Left ventricle myocardium superior (tissue), 1 donor: ENCODE results near the gene RAD9B. TPM values are rescaled to one million over a fixed set of nuclear protein-coding genes. Genes with fewer than 3 reads are reported as not detected.
A peak's percentile ranks its signal among the peaks of the same experiment; 100 is the strongest.
"Not testable (repeated sequence)": the region's sequence is repeated elsewhere in the genome, so short reads cannot be mapped to it uniquely, and the experiment has no call there.

Source experiments
- ATAC-seq: fragments of 200-7000 bp; cut with Tn5 transposase; one replicate; pipeline ENCODE4 v1.9.1; 2020; ENCODE audit warnings: mild to moderate bottlenecking, moderate library complexity
- DNase-seq: peaks from one replicate; pipeline ENCODE4 v3.0.0-alpha.2; 2020
- intact Hi-C: fragments of 100-400 bp; cut with micrococcal nuclease; formaldehyde crosslinking; loops from one replicate; pipeline ENCODE4 v1.11.0; 2022
- total RNA-seq: library from RNA; stranded (reverse); fragmentation: NEBNext Ultra II Directional; extraction: Animal tissue kit (Norgen Biotek cat#: 25700); gene quantifications from one replicate; pipeline ENCODE4 v1.2.1, GENCODE V29; 2021
- donor health status: DM: no; HTN: yes; CAD: no; lungs with severe emphysema.

Gene RAD9B
- total RNA-seq, 1 donor from 2014 or later = 0.62 TPM

- intact Hi-C loops, ATAC-seq, DNase-seq: not testable (repeated sequence)
Measured at GRCh38 chr12:110518014-110518413, 15.9 kb downstream of the RAD9B start.

- ATAC-seq, intact Hi-C loops, DNase-seq: not testable (repeated sequence)
Measured at GRCh38 chr12:110520876-110521712, 19.0 kb downstream of the RAD9B start.

GRCh38 chr12:110528277-110528839 is 26.2 kb downstream of the RAD9B start:
- ATAC-seq = no peak

GRCh38 chr12:110530511-110530910 is 28.4 kb downstream of the RAD9B start:
- ATAC-seq (no peak), DNase-seq (no peak)
- intact Hi-C loops = no loop called here

More at GRCh38 chr12:110528277-110528839, 26.2 kb downstream of the RAD9B start:
- no peak for DNase-seq
- intact Hi-C loops = no loop called here

GRCh38 chr12:110531741-110532333 is 29.7 kb downstream of the RAD9B start:
- DNase-seq (no peak), ATAC-seq (no peak)
- intact Hi-C loops = no loop called here

GRCh38 chr12:110532644-110533043 is 30.5 kb downstream of the RAD9B start:
- no peak for DNase-seq
- intact Hi-C loops = no loop called here
- no peak for ATAC-seq

GRCh38 chr12:110533607-110534006 is 31.5 kb downstream of the RAD9B start:
- ATAC-seq (no peak), DNase-seq (no peak)
- intact Hi-C loops = no loop called here

GRCh38 chr12:110534811-110535210 is 32.7 kb downstream of the RAD9B start:
- intact Hi-C loops = no loop called here
- ATAC-seq = no peak
- DNase-seq = no peak

- ATAC-seq = peak; percentile 1
- DNase-seq = no peak
- intact Hi-C loops = no loop called here
Measured at GRCh38 chr12:110536834-110537604, 34.9 kb downstream of the RAD9B start.

- DNase-seq (peak; percentile 83), ATAC-seq (peak; percentile 89)
- intact Hi-C loops = no loop called here
Measured at GRCh38 chr12:110537605-110538409, 35.7 kb downstream of the RAD9B start.

GRCh38 chr12:110538869-110539622 is 36.9 kb downstream of the RAD9B start:
- no peak for DNase-seq
- intact Hi-C loops = no loop called here
- ATAC-seq = no peak

GRCh38 chr12:110540048-110540447 is 37.9 kb downstream of the RAD9B start:
- ATAC-seq = no peak
- no peak for DNase-seq
- intact Hi-C loops = no loop called here

GRCh38 chr12:110543252-110543959 is 41.3 kb downstream of the RAD9B start:
- DNase-seq (peak; percentile 89), ATAC-seq (peak; percentile 86)

GRCh38 chr12:110543965-110544364 is 41.8 kb downstream of the RAD9B start:
- ATAC-seq (no peak), DNase-seq (no peak)
- intact Hi-C loops = no loop called here

More at GRCh38 chr12:110543252-110543959, 41.3 kb downstream of the RAD9B start:
- intact Hi-C loops = no loop called here

GRCh38 chr12:110545259-110545658 is 43.1 kb downstream of the RAD9B start:
- DNase-seq, ATAC-seq, intact Hi-C loops: not testable (repeated sequence)

- DNase-seq (no peak), ATAC-seq (no peak)
- intact Hi-C loops = no loop called here
Measured at GRCh38 chr12:110545812-110546211, 43.7 kb downstream of the RAD9B start.

GRCh38 chr12:110546339-110546738 is 44.2 kb downstream of the RAD9B start:
- DNase-seq = no peak
- intact Hi-C loops = no loop called here
- no peak for ATAC-seq
